ENCODE measurements around the gene ATRNL1.
"Not testable (repeated sequence)": the region's sequence is repeated elsewhere in the genome, so short reads cannot be mapped to it uniquely, and the experiment has no call there.

Gene ATRNL1

DNA sequence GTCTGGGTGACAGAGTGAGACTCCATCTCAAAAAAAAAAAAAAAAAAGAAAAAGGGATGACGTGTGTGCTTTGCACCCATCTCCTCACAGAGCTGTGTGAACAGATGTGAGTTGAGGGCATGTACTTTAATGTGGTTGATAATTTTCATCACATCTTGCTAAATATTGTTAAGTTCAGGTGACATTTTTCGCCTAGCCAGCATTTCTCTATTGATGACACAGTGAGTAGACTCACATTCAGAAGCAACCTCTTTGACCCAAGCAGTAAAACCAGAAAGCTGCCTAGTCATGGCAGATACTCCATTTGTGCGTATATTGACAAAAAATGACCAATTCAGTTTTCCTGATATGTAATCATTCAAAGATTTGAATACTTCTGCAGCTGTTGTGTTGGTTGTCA, 126.0 kb downstream of the ATRNL1 start:
- no peak for DNase-seq (ENCODE audit: low read depth)

- DNase-seq (ENCODE audit: low read depth), result no peak
Observed at GRCh38 chr10:115222039-115222438, 128.9 kb downstream of the ATRNL1 start.

GRCh38 chr10:115239761-115240160, 146.6 kb downstream of the ATRNL1 start:
- DNase-seq (ENCODE audit: low read depth), result no peak

DNA sequence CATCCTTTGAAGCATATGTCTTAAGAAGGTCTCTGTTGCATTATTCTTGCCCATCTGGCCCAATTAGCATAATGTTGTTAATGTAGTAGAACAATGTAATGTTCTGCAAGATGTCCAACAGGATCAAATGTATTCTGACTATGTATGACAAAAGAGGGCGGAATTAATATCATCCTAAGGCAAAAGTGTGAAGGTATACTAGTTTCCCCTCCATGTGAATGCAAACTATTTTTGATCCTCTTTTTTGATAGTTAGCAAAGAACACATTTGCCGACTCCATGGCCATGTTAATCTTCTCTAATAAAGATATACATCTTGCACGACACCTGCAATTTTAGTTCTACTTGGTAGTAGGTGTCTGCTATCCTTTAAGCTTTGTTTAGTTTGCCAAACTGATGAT, 157.6 kb downstream of the ATRNL1 start:
- DNase-seq (ENCODE audit: low read depth), result no peak

- not testable (repeated sequence) for DNase-seq (ENCODE audit: low read depth)
Observed at GRCh38 chr10:115253765-115254164, 160.6 kb downstream of the ATRNL1 start.

DNA sequence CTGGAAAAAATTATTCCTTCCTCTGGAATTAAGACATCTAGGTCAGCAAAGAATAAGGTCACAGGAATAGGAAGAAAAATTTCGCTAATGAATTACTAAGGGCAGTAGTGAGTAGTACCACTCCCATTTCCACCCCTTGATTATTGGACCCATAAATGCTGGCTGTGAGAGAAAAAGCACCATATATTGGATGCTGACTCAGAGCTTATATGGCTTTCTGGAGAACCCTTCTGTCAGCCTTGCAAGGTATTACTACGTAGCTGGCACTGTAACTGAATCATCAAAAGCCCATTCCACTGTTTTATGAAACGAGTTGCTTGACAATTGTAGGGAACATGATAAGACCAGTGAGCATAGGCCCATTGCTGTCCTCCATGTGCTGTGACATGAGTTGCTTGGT, 179.3 kb downstream of the ATRNL1 start:
- no peak for DNase-seq (ENCODE audit: low read depth)

- DNase-seq (ENCODE audit: low read depth), result no peak
Observed at GRCh38 chr10:115278294-115278693, 185.1 kb downstream of the ATRNL1 start.

GRCh38 chr10:115295213-115295805, 202.1 kb downstream of the ATRNL1 start:
- DNase-seq (ENCODE audit: low read depth), result no peak

- no peak for DNase-seq (ENCODE audit: low read depth)
Observed at GRCh38 chr10:115300080-115300479, 206.9 kb downstream of the ATRNL1 start.

DNA sequence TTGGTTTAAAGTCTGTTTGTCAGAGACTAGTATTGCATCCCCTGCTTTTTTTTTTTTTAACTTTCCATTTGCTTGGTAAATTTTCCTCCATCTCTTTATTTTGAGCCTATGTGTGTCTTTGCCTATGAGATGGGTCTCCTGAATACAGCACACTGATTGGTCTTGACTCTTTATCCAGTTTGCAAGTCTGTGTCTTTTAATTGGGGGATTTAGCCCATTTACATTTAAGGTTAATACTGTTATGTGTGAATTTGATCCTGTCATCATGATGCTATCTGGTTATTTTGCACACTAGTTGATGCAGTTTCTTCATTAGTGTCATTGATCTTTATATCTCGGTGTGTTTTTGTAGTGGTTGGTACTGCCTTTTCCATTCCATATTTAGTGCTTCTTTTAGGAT, 226.5 kb downstream of the ATRNL1 start:
- not testable (repeated sequence) for DNase-seq (ENCODE audit: low read depth)

DNA sequence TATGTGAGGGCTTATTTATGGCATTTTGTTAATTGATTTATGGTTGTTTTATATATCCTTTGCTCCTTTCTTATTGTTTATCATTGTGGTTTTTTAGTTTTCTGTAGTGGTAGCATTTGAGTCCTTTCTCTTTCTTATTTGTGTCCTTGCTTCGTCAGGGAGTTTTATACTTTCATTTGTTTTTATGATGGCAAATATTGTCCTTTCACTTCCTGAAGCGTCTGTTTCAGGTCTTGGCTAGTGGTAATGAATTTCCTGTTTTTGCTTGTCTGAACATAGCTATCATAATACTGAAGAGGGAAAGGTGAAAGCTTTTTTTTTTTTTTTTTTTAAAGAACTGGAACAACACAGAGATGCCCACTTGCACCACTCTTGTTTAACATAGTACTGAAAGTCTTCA, 228.2 kb downstream of the ATRNL1 start:
- DNase-seq (ENCODE audit: low read depth), result no peak

DNA sequence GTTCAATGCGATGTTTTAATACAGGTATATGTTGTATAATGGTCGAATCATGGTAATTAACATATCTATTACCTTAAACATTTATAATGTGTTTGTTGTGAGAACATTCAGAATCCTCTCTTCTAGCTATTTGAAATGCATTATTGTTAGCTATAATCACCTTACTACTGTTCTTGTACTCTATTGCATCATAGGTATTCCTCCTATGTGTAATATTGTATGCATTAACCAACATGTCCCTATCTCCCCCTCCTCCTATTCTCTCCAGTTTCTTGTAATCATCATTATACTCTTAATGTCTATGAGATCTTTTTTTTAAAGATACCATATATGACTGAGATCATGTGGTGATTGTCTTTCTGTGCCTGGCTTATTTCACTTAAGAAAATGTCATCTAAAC, 235.2 kb downstream of the ATRNL1 start:
- no peak for DNase-seq (ENCODE audit: low read depth)

DNA sequence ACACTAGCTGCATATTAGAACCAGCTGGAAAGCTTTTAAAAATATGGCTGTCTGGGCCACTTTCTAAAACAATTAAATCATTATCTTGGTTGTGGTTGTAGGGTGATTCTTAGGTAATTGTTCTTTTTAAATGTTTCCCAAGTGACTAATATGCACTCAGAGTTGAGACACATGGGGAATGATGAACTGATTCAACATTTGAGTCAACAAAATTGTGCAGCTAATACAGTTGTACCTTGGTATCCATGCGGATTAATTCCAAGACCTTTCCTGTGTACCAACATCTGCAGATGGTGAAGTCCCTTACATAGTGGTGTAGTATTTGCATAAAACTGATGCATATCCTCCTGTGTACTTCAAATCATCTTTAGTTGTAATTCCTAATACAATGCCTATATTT, 242.2 kb downstream of the ATRNL1 start:
- DNase-seq (ENCODE audit: low read depth), result no peak

GRCh38 chr10:115355162-115355760, 262.1 kb downstream of the ATRNL1 start:
- no peak for DNase-seq (ENCODE audit: low read depth)

- DNase-seq (ENCODE audit: low read depth), result not testable (repeated sequence)
Observed at GRCh38 chr10:115367920-115368319, 274.8 kb downstream of the ATRNL1 start.

DNA sequence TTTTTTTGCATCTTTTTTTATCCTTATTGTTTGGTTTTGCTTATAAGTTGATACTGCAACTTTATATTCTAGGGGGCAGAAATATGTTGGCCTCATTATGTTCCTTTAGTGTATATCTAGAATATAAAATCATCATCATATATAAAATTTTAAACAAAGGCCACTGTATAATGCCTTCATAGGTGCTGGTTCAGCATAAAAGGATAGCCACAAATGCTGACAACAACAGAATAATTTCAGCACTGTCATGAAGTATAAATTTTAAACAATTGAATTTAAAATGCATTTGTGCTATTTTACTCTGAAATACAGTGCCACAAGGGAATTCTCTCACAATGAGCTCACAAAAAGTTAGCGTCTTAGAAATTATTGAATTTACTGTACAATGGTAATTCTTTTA, 285.9 kb downstream of the ATRNL1 start:
- no peak for DNase-seq (ENCODE audit: low read depth)

DNA sequence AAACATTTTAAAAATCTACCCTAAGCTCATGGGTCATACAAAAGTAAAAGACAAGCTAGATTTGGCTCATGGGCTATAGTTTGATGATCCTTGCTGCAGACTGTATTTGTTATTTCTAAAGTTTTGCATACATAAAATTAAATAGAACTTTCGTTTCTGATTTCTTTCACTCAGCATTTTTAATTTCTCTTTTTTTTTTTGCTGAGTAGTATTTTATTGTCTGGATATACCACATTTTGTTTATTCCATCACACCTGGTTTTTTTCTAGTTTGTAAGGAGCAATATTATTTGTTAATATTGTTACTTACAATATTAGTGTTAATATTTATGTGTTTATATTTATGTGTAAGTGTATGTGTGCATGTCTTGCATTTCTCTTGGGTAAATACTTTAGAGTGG, 291.5 kb downstream of the ATRNL1 start:
- no peak for DNase-seq (ENCODE audit: low read depth)

DNA sequence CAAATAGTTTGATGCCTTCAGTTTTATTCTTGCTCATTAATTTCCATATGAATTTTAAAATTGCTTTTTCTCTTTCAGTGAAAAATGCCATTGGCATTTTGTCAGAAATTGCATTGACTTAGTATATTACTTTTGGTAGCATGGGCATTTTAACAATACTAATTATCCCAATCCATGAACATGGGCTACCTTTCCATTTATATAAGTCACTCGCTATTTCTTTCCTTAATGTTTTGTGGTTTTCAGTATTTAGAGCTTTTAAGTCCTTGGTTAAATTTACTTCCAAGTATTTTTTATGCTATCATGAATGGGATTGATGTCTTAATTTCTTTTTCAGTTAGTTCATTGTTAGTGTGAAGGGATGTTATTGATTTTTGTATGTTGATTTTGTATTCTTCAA, 297.4 kb downstream of the ATRNL1 start:
- no peak for DNase-seq (ENCODE audit: low read depth)

DNA sequence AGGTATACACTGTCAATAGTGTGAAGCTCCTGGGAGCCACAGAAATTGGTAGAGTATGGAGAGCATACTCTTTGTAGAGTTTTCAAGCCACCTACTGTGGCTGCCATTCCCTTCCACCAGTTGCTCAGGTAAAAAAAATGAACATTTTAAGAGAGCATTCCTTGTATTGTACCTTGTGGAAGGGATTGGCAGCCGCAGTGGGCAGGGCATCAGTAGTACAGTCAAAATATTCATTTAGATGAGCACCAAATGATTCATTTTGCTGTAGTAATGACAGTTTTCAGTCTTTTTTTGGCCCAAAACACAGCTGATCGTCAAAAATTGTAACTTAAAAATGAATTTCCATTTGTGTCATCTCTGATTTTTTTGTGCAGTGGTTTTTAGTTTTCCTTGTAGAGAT, 304.9 kb downstream of the ATRNL1 start:
- DNase-seq (ENCODE audit: low read depth), result no peak

DNA sequence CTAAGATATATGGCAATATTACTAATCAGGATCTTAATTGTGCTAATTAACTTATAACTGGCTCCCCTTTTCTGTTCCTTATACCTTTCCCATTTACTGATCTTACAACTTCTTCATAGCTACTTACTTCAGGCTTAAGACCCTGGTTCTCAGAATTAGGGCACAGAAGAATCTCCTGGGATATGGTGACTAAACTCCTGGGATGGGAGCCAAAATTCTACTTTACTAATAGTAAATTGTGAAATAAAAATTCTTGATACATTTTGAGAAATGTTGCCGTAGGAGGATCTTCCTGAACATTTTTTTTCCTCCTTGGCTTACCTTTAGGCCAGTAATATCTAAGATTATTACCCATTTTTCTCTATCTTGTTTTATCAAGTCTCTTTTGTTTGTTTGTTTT, 309.5 kb downstream of the ATRNL1 start:
- DNase-seq (ENCODE audit: low read depth), result no peak

GRCh38 chr10:115405838-115406237, 312.7 kb downstream of the ATRNL1 start:
- DNase-seq (ENCODE audit: low read depth), result not testable (repeated sequence)

DNA sequence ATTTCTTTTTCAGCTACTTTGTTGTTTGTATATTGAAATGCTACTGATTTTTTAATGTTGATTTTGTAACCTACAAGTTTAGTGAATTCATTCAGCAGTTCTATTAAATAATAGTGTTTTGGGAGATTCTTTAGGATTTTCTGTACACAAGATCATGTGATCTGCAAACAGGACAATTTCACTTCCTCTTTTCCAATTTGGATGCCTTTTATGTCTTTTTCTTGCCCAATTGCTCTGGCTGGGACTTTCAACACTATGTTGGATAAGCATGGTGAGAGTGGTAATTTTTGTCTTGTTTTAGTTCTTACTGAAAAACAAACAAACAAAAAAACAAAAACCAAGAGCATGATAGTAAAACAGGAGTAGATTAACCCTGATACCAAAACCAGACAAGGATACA, 316.2 kb downstream of the ATRNL1 start:
- DNase-seq (ENCODE audit: low read depth), result no peak

- no peak for DNase-seq (ENCODE audit: low read depth)
Observed at GRCh38 chr10:115417585-115418265, 324.6 kb downstream of the ATRNL1 start.

DNA sequence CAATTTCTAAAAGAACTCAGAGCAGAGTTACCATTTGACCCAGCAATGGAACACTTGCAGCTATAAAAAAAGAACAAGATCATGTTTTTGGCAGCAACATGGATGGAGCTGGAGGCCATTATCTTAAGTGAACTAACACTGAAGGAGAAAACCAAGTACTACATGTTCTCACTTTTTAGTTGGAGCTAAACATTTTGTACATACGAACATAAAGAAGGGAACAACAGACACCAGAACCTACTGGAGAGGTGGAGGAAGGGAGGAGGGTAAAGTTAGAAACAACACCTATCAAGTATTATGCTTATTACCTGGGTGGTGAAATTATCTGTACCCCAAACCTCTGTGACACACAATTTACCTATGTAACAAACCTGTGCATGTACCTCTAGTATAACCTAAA, 329.5 kb downstream of the ATRNL1 start:
- no peak for DNase-seq (ENCODE audit: low read depth)

Data from T-helper 22 cell (primary cell).